ENCODE results near the gene SPDL1.

DNA sequence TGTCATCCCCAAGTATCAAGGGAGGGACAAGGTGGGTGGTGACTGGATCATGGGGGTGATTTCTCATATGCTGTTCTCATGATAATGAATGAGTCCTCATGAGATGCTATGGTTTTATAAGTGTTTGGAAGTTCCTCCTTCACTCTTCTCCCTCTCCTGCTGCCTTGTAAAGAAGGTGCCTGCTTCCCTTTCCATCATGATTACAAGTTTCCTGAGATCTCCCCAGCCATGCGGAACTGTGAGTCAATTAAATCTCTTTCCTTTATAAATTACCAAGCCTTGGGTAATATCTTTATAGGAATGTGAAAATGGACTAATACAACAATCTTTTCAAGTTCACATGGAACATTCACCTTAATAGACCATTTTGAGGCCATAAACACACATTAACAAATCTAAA is 32.0 kb downstream of the SPDL1 start:
- TF ChIP-seq POLR2A (IDR thresholded peaks at IDR 0.05; ENCODE audit: low read depth, low read length), result no peak
- TF ChIP-seq TAF1 (IDR thresholded peaks at IDR 0.05; ENCODE audit: borderline replicate concordance, low read depth, low read length), result no peak
- TF ChIP-seq POLR2AphosphoS5 (IDR thresholded peaks at IDR 0.05; ENCODE audit: low read depth, low read length), result no peak
